Activated CD8-positive, alpha-beta memory T cell treated with anti-CD3 and anti-CD28 coated beads, Interleukin-2, amount 50 U/mL, for 4 hours (primary cell): Measurements from ENCODE around the gene KSR2.

Experiments
- DNase-seq: peaks from one replicate; pipeline ENCODE4 v3.0.0-alpha.2; 2020

Gene KSR2

GRCh38 chr12:117854339-117855012 lies 114.3 kb downstream of the KSR2 start:
- DNase-seq, result peak; percentile 19

GRCh38 chr12:117853600-117853999 lies 115.2 kb downstream of the KSR2 start:
- DNase-seq, result no peak

- DNase-seq, result no peak
These were observed 118.7 kb downstream of the KSR2 start for GRCh38 chr12:117850048-117850447.

GRCh38 chr12:117847371-117847770 lies 121.4 kb downstream of the KSR2 start:
- no peak for DNase-seq

- DNase-seq, result no peak
These were observed 123.4 kb downstream of the KSR2 start for GRCh38 chr12:117845271-117845904.

GRCh38 chr12:117844114-117844830 lies 124.5 kb downstream of the KSR2 start:
- no peak for DNase-seq

GRCh38 chr12:117842630-117843029 lies 126.2 kb downstream of the KSR2 start:
- no peak for DNase-seq

GRCh38 chr12:117842220-117842619 lies 126.6 kb downstream of the KSR2 start:
- no peak for DNase-seq

GRCh38 chr12:117837737-117838050 lies 131.1 kb downstream of the KSR2 start:
- DNase-seq, result no peak

GRCh38 chr12:117836999-117837736 lies 131.6 kb downstream of the KSR2 start:
- DNase-seq, result peak; percentile 70

- no peak for DNase-seq
These were observed 132.3 kb downstream of the KSR2 start for GRCh38 chr12:117836476-117836875.

- no peak for DNase-seq
These were observed 133.6 kb downstream of the KSR2 start for GRCh38 chr12:117835156-117835555.

- no peak for DNase-seq
These were observed 136.0 kb downstream of the KSR2 start for GRCh38 chr12:117832459-117833457.

GRCh38 chr12:117830471-117830870 lies 138.3 kb downstream of the KSR2 start:
- no peak for DNase-seq

- DNase-seq, result no peak
These were observed 139.7 kb downstream of the KSR2 start for GRCh38 chr12:117829108-117829507.

GRCh38 chr12:117827660-117828059 lies 141.1 kb downstream of the KSR2 start:
- no peak for DNase-seq

- DNase-seq, result no peak
These were observed 143.0 kb downstream of the KSR2 start for GRCh38 chr12:117825827-117826226.

- no peak for DNase-seq
These were observed 147.2 kb downstream of the KSR2 start for GRCh38 chr12:117821480-117822175.

GRCh38 chr12:117820216-117820907 lies 148.4 kb downstream of the KSR2 start:
- DNase-seq, result no peak

GRCh38 chr12:117819160-117819559 lies 149.6 kb downstream of the KSR2 start:
- no peak for DNase-seq

- DNase-seq, result no peak
These were observed 150.4 kb downstream of the KSR2 start for GRCh38 chr12:117818400-117818799.
